HCT116 (cell line): ENCODE data around the gene PDK2.

Experiments used
- CEBPB ChIP-seq: IDR thresholded peaks from 2 replicates; pipeline ENCODE4 v1.6.1; 2012; ENCODE audit warnings: low read depth
- EGR1 ChIP-seq: IDR thresholded peaks from 2 replicates; pipeline ENCODE4 v1.6.1; 2012; ENCODE audit warnings: low read depth
- EZH2 ChIP-seq: fragments of 200-600 bp; sonication (generic); IDR thresholded peaks from 2 replicates; pipeline ENCODE4 v1.6.1; 2017; ENCODE audit warnings: antibody characterized with exemption, mixed run types
- JUND ChIP-seq: IDR thresholded peaks from 2 replicates; pipeline ENCODE4 v1.6.1; 2012
- POLR2A ChIP-seq: IDR thresholded peaks from 2 replicates; pipeline ENCODE4 v1.7.0; 2011; ENCODE audit warnings: borderline replicate concordance; ENCODE audit not compliant: insufficient read depth, insufficient read length; ENCODE audit errors: extremely low read depth
- POLR2AphosphoS5 ChIP-seq: IDR thresholded peaks from 2 replicates; pipeline ENCODE4 v1.6.1; 2011; ENCODE audit warnings: mild to moderate bottlenecking, low read depth, low read length, moderate library complexity
- SP1 ChIP-seq: IDR thresholded peaks from 2 replicates; pipeline ENCODE4 v1.6.1; 2012; ENCODE audit warnings: low read depth
- YY1 ChIP-seq: IDR thresholded peaks from 2 replicates; pipeline ENCODE4 v1.6.1; 2011; ENCODE audit warnings: low read length, low read depth, moderate library complexity, mild to moderate bottlenecking; ENCODE audit not compliant: insufficient replicate concordance; ENCODE audit errors: extremely low read depth
- TF ChIP-seq, protein P1 (sequence below), 3 experiments: fragments of 200-600 bp in 1 of 3; sonication (generic) in 1 of 3; IDR thresholded peaks in 2 of 3; conservative IDR thresholded peaks in 1 of 3; 2 replicates each; pipeline ENCODE4 v1.5.1; 2012 to 2017; ENCODE audit warnings: low read depth in 2 of 3, low read length in 2 of 3, antibody characterized with exemption in 1 of 3, borderline replicate concordance in 1 of 3, control low read depth in 1 of 3, mild to moderate bottlenecking in 1 of 3, mixed read lengths in 1 of 3, mixed run types in 1 of 3, moderate library complexity in 1 of 3; ENCODE audit not compliant: insufficient read depth in 1 of 3
- TF ChIP-seq, protein P2 (sequence below): IDR thresholded peaks from 2 replicates; pipeline ENCODE4 v1.6.1; 2012
- TF ChIP-seq, protein P3 (sequence below): IDR thresholded peaks from 2 replicates; pipeline ENCODE4 v1.6.1; 2012
- TF ChIP-seq, protein P4 (sequence below): IDR thresholded peaks from 2 replicates; pipeline ENCODE4 v1.6.1; 2012; ENCODE audit warnings: low read depth

DNA sequence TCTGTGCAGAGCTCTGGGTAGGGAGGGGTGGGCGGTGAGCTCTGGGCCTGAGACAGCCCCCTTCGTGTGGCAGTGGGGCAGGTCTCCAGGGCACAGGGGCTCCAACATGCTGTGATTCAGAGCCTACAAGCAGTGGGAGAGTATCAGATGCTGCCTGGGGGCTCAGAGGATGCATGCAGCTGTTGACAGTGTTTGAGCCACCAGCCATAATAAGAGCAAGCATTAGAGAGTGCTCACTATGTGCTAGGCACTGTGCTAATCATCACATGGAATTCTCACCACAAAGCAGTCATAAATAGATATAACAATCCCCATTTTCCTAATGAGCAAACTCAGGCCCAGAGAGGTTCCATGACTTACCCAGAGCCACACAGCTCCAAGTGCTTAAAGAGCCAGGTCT lies 8.1 kb downstream of the PDK2 start:
- TF ChIP-seq JUND, result no peak
- no peak for TF ChIP-seq YY1
- TF ChIP-seq, protein P1, sequence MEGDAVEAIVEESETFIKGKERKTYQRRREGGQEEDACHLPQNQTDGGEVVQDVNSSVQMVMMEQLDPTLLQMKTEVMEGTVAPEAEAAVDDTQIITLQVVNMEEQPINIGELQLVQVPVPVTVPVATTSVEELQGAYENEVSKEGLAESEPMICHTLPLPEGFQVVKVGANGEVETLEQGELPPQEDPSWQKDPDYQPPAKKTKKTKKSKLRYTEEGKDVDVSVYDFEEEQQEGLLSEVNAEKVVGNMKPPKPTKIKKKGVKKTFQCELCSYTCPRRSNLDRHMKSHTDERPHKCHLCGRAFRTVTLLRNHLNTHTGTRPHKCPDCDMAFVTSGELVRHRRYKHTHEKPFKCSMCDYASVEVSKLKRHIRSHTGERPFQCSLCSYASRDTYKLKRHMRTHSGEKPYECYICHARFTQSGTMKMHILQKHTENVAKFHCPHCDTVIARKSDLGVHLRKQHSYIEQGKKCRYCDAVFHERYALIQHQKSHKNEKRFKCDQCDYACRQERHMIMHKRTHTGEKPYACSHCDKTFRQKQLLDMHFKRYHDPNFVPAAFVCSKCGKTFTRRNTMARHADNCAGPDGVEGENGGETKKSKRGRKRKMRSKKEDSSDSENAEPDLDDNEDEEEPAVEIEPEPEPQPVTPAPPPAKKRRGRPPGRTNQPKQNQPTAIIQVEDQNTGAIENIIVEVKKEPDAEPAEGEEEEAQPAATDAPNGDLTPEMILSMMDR (IDR thresholded peaks at IDR 0.05 in 2 of 3, conservative IDR thresholded peaks at IDR 0.05 in 1 of 3; ENCODE audit: borderline replicate concordance in 1 of 3, insufficient read depth in 1 of 3, low read depth in 2 of 3, low read length in 2 of 3), result no peak
- no peak for TF ChIP-seq SP1
- TF ChIP-seq EZH2, result no peak
- TF ChIP-seq, protein P2, sequence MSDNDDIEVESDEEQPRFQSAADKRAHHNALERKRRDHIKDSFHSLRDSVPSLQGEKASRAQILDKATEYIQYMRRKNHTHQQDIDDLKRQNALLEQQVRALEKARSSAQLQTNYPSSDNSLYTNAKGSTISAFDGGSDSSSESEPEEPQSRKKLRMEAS, result no peak
- TF ChIP-seq EGR1, result no peak
- no peak for TF ChIP-seq POLR2A
- no peak for TF ChIP-seq POLR2AphosphoS5
- TF ChIP-seq CEBPB, result no peak
- TF ChIP-seq, protein P3, sequence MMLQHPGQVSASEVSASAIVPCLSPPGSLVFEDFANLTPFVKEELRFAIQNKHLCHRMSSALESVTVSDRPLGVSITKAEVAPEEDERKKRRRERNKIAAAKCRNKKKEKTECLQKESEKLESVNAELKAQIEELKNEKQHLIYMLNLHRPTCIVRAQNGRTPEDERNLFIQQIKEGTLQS, result no peak
- TF ChIP-seq, protein P4, sequence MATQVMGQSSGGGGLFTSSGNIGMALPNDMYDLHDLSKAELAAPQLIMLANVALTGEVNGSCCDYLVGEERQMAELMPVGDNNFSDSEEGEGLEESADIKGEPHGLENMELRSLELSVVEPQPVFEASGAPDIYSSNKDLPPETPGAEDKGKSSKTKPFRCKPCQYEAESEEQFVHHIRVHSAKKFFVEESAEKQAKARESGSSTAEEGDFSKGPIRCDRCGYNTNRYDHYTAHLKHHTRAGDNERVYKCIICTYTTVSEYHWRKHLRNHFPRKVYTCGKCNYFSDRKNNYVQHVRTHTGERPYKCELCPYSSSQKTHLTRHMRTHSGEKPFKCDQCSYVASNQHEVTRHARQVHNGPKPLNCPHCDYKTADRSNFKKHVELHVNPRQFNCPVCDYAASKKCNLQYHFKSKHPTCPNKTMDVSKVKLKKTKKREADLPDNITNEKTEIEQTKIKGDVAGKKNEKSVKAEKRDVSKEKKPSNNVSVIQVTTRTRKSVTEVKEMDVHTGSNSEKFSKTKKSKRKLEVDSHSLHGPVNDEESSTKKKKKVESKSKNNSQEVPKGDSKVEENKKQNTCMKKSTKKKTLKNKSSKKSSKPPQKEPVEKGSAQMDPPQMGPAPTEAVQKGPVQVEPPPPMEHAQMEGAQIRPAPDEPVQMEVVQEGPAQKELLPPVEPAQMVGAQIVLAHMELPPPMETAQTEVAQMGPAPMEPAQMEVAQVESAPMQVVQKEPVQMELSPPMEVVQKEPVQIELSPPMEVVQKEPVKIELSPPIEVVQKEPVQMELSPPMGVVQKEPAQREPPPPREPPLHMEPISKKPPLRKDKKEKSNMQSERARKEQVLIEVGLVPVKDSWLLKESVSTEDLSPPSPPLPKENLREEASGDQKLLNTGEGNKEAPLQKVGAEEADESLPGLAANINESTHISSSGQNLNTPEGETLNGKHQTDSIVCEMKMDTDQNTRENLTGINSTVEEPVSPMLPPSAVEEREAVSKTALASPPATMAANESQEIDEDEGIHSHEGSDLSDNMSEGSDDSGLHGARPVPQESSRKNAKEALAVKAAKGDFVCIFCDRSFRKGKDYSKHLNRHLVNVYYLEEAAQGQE, result no peak
